Measurements from ENCODE around the gene DZIP1L.
A peak's percentile ranks its signal among the peaks of the same experiment; 100 is the strongest.

Gene DZIP1L

DNA sequence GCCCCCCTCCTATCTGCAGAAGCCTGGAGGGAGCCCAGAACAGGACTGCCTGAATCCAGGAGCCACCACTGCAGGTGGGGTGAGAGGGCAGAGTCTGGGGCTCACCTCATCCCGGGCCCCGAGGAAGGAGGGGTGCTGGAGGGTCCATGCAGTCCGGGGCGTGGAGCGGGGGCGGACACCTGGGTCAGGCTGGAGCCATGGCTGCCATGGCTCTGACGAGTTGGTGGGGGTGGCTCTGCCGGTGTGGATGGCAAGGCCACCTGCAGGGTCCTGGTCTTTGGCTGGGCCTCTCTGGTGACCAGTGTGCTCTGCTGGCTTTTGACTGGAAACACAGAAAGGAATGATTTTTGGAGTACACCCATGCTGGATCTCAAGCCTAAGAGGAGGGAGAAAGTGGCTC lies 47.4 kb downstream of the DZIP1L start:
- no peak for DNase-seq

- no peak for DNase-seq
Measured at GRCh38 chr3:138066972-138067371, 48.4 kb downstream of the DZIP1L start.

DNA sequence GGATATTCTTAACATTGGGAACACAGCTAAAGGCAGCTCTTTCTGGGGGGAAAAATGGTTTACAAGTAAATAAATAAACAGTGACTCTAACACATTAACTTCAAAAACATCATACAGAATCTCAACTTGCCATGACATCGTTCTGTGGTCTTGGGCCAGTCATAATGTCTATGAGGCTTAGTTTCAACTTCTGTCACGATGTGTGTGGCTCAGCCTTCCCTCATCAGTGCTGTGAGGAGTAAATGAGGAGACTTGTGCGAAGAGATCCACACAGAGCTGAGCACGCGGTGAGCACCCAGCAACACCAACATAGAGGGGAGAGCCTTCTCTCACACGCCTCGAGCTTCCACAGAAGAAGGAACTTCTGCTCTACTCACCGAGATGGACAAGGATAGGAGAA lies 49.0 kb downstream of the DZIP1L start:
- no peak for DNase-seq

DNA sequence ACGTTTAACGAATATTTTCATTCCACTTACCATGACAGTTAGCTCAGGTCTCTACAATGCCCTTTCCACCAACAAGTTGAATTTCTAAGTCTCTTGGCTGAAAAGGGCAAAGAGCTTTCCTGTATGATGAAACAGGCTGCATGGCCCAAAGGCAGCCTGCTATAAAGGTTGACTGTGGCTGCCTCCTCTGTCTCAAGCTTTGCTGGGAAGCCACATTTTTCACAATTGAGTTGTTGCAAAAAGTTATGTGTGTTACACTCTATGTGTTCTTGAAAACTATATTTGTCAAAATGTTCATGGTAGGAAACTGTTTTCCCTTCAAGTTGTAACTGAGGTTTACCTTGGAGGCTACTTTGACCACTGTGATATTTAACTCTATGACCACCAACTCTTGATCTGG lies 49.5 kb downstream of the DZIP1L start:
- DNase-seq: no peak

DNA sequence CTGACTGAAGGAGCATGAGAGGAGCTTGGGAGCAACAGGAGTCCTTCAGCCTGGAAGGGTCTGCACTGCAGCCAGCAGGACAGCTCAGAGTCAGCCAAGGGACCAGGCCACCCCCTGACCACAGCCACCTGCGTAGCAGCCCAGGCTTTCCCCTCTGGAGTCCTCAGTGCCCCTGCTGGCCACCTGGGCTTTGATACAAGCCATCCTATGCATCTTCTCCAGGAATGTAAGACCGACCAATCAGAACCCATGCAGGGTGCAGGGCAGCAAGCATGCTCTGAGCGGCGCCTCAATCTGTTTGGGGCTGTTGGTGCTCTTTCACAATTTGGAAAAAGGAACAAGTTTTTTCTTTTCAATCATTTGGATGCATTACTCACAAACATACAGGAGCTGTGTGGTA lies 52.0 kb downstream of the DZIP1L start:
- DNase-seq: no peak

- DNase-seq: no peak
Measured at GRCh38 chr3:138062626-138063025, 52.8 kb downstream of the DZIP1L start.

DNA sequence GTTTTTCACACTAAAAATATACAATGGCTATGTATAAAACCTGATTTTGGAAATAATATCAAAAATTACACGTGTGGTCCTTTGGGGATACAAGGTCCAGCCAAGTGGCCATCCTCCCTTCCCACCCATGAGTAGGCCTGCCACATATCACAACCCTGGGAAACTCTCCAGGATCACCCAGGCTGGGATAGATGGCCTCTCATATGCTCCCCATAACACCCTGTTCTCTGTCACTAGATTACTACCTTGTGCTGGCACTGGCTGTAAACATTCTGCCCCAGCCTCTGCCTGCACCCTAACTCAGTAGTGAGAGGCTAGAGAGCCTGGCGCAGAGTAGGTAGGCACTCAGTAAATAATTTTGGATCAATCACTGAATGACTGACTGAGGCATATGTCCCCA lies 53.4 kb downstream of the DZIP1L start:
- DNase-seq: no peak

GRCh38 chr3:138060792-138061191 lies 54.6 kb downstream of the DZIP1L start:
- DNase-seq: no peak

GRCh38 chr3:138059261-138059660 lies 56.1 kb downstream of the DZIP1L start:
- DNase-seq: no peak

GRCh38 chr3:138057384-138057783 lies 58.0 kb downstream of the DZIP1L start:
- no peak for DNase-seq

DNA sequence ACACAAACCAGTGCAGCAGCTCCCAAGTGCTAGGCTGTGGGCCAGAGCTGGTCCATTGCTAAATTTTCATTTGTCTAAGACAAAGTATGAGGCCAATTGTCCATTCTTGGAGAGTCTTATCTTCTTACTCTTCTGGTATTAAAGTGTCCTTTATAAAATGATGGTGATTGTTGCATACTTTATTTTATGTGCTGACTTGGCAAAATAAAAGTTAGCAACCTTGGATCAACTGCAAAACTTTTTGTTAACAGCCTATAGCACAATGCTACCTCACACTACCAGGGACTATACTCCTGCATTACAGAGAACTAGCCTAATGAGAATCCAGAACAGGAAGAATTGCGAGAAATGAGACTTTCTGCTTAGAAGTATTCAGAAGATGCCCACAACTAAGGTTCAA lies 61.4 kb downstream of the DZIP1L start:
- no peak for DNase-seq

DNA sequence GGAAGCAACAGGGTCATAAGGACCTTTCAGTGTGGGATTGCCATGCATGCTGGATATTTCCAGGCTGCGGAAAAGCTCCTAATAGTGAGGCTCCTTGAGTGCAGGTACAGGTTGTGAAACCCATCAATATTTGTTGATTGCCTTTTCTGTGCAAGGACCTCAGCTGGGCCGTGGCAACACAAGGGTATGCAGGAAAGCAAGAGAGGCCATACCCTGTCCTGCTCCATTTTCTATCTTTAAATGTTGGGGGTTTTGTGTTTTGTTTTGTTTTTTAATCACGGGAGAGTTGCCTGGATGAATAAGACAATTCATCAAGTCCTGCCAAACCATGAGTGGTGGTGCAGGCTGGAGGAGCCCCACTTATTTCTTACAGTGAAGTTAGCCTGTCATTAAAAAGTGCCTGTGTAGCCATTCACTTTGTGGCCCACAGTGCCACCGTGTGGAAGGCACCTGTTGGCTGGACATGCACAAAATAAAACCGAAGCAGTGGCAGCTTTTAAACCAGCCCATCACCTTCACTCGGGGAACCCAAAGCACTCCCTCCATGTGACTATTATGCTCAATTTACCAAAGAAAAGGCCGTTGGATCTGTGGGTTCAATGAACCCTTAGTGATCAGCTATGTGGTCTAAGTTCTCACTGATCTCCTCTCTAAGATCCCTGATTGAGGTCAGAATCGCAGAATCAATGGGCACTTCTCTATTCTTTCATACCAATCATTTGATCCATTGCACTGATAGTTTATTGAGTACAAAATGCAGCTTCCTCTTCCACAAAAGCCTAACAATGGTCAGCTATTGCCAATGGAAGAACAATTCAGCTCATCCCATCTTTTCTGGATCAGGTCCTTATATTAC lies 63.2 kb downstream of the DZIP1L start:
- DNase-seq: peak; percentile 47

DNA sequence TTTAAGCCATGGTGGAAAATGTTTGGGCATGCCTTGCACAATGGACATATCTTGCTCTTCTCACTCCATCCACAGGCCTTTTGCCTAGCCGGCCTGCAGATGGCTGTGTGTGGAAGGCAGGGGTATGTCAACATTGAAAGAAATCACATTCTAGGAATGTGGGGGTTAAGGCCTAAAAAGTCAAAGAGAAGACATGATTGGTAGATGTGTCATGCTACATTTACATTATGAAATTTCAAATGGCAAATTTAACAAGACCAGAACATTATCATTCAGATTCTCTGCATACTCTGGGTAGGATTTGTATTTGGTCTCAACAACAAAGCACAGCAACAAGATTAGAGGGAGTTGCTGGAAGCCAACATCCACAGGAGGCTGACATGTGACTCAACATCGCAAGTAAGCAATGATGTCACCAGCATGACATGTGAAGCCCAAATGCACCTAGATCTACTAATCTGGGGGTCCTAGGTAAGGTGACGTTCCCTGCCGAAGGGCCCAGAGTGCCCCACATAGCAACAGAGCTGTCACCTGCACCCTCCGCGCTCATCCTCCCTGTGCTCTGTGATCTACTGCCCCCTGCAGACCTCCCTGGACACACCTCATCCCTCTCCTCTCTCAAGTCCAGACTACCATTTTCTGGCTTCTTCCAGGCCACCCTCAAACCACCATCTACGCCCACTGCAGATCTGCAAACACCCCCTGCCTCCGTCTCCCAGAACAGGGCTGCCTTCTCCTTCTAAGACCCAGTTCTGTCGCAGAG lies 66.1 kb downstream of the DZIP1L start:
- peak; percentile 82 for DNase-seq

DNA sequence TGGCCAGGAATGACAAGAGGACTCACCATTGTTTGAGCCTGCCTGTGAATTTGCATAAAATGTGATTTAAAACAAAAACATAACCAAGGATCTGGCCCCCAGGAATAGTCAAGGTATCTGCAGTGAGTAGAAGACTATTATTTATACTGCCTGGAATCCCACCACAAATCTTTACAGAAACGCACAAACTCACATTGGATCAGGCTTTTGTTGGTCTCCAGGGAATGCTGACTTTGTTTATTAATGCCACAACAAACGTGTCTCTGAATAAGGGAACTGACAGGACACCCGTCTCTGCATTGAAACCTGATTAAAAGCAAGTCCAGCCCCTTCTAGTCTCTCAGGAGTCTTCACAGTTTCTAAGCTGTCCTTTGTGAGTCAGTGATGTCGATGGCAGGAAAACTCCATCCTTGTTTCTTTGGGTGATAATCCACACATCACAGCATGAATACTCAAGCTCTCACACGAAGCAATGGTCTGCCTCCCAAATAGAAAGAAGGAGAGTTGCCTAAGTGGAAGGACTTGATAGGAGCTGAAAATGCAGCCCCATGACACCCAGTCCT lies 67.7 kb downstream of the DZIP1L start:
- no peak for DNase-seq

GRCh38 chr3:138046955-138047354 lies 68.5 kb downstream of the DZIP1L start:
- no peak for DNase-seq

GRCh38 chr3:138046085-138046484 lies 69.3 kb downstream of the DZIP1L start:
- no peak for DNase-seq

- DNase-seq: peak; percentile 92
Measured at GRCh38 chr3:138043266-138044029, 72.0 kb downstream of the DZIP1L start.

DNA sequence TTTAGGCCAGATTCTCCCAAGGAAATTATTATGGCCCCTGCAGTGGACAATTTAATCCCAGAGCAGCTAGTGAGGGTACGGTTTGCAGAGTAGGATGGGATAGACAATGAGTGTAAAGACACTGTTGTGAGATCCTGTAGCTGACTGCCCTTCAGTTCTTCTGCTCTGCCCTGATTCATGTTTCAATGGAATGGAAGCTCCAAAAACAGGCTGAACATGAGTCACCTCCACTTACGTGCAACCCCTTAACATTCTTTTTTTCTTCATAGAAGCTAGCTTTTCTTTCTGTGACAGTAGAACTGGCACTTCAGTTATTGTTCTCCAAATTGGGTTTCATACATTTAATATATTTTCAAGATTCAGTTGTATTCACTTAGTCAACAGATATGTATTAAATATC lies 73.4 kb downstream of the DZIP1L start:
- peak; percentile 85 for DNase-seq

GRCh38 chr3:138038725-138039462 lies 76.5 kb downstream of the DZIP1L start:
- no peak for DNase-seq

GRCh38 chr3:138036572-138036971 lies 78.8 kb downstream of the DZIP1L start:
- no peak for DNase-seq

DNA sequence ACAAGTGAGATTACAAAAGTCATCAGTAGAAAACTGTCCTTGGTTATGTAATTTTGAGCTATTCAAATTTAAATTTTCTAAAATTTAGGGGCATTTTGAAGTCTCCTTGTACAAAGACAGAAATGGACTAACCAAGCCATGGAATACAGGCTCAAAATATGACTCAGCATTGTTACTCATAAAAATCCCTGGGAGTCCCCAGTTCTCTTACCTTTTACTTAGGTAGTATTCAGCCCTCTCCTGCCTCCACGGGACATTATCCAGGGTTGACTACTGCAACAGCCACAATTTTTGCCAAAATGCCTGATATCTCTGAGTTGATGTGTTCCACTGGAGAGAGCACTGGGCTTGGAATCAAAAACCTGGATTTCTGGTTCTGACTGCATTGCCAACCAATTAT lies 80.5 kb downstream of the DZIP1L start:
- no peak for DNase-seq

- no peak for DNase-seq
Measured at GRCh38 chr3:138033202-138033691, 82.2 kb downstream of the DZIP1L start.
